ENCODE measurements around the gene GRK7.
"Not testable (repeated sequence)": the region's sequence is repeated elsewhere in the genome, so short reads cannot be mapped to it uniquely, and the experiment has no call there.

Gene GRK7

GRCh38 chr3:141738022-141738890, 25.0 kb upstream of the GRK7 start, which contains the start of gene RNF7:
Gene RNF7 (plus strand): TSS chr3:141738298. CDS start chr3:141738342, 44 bp downstream.
- peaks cover 5% of the 10 kb centered on the region for H3K27me3 Mint-ChIP-seq (ENCODE audit: low read depth)
- H3K9me3 Mint-ChIP-seq = no peaks in the 10 kb centered on the region
- peak within 1 kb of the TSS; percentile 99 for H3K27ac Mint-ChIP-seq
- peak within 1 kb of the TSS; percentile 99 for H3K4me3 Mint-ChIP-seq
- peaks cover 29% of the 10 kb centered on the region for H3K4me1 Mint-ChIP-seq (ENCODE audit: low read depth)
- peaks cover 8% of the 10 kb centered on the region for H3K36me3 Mint-ChIP-seq (ENCODE audit: low read depth)

GRCh38 chr3:141738891-141739363, 24.3 kb upstream of the GRK7 start:
- Mint-ChIP-seq H3K27ac (peak overlapping the region; percentile 99), H3K4me3 (peak overlapping the region; percentile 99), H3K36me3 (ENCODE audit: low read depth) (peaks cover 8% of the 10 kb centered on the region), H3K4me1 (ENCODE audit: low read depth) (peaks cover 31% of the 10 kb centered on the region), H3K9me3 (no peaks in the 10 kb centered on the region), H3K27me3 (ENCODE audit: low read depth) (peaks cover under 1% of the 10 kb centered on the region)

- no peaks in the 10 kb centered on the region for H3K27me3 Mint-ChIP-seq (ENCODE audit: low read depth)
- no peaks in the 10 kb centered on the region for H3K9me3 Mint-ChIP-seq
- H3K4me3 Mint-ChIP-seq = peak overlapping the region; percentile 99
- peak overlapping the region; percentile 99 for H3K27ac Mint-ChIP-seq
- peaks cover 15% of the 10 kb centered on the region for H3K36me3 Mint-ChIP-seq (ENCODE audit: low read depth)
- H3K4me1 Mint-ChIP-seq (ENCODE audit: low read depth) = peaks cover 33% of the 10 kb centered on the region
Measured at GRCh38 chr3:141739731-141740130, 23.5 kb upstream of the GRK7 start.

GRCh38 chr3:141740349-141740748, 22.9 kb upstream of the GRK7 start:
- Mint-ChIP-seq H3K27me3 (ENCODE audit: low read depth) (no peaks in the 10 kb centered on the region), H3K36me3 (ENCODE audit: low read depth) (peaks cover 19% of the 10 kb centered on the region), H3K4me1 (ENCODE audit: low read depth) (peaks cover 33% of the 10 kb centered on the region), H3K4me3 (no peak overlapping the region), H3K9me3 (no peaks in the 10 kb centered on the region), H3K27ac (no peak overlapping the region)

GRCh38 chr3:141743305-141743704, 19.9 kb upstream of the GRK7 start:
- no peak overlapping the region for H3K27ac Mint-ChIP-seq
- H3K36me3 Mint-ChIP-seq (ENCODE audit: low read depth) = peaks cover 29% of the 10 kb centered on the region
- no peaks in the 10 kb centered on the region for H3K27me3 Mint-ChIP-seq (ENCODE audit: low read depth)
- H3K4me1 Mint-ChIP-seq (ENCODE audit: low read depth) = peaks cover 30% of the 10 kb centered on the region
- no peaks in the 10 kb centered on the region for H3K9me3 Mint-ChIP-seq
- H3K4me3 Mint-ChIP-seq = no peak overlapping the region

GRCh38 chr3:141746962-141747361, 16.2 kb upstream of the GRK7 start:
- Mint-ChIP-seq H3K4me1 (ENCODE audit: low read depth) (peaks cover 10% of the 10 kb centered on the region), H3K27me3 (ENCODE audit: low read depth) (no peaks in the 10 kb centered on the region), H3K4me3 (no peak overlapping the region), H3K27ac (no peak overlapping the region), H3K9me3 (no peaks in the 10 kb centered on the region), H3K36me3 (ENCODE audit: low read depth) (peaks cover 27% of the 10 kb centered on the region)

DNA sequence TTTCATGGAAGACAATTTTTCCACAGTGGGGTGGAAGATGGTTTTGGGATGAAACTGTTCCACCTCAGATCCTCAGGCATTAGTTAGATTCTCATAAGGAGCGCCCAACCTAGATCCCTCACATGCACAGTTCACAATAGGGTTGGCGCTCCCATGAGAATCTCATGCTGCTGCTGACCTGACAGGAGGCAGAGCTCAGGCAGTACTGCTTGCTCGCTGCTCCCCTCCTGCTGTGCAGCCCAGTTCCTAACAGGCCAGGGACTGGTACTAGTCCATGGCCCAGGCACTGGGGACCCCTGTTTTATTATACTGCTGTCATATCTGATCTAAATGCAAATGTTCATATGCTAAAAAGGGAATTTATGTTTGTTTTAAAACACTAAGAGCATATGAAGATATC, 9.8 kb upstream of the GRK7 start:
- Mint-ChIP-seq H3K4me3 (no peak overlapping the region), H3K27ac (no peak overlapping the region), H3K9me3 (no peaks in the 10 kb centered on the region), H3K36me3 (ENCODE audit: low read depth) (peaks cover 3% of the 10 kb centered on the region), H3K4me1 (ENCODE audit: low read depth) (no peaks in the 10 kb centered on the region), H3K27me3 (ENCODE audit: low read depth) (no peaks in the 10 kb centered on the region)

DNA sequence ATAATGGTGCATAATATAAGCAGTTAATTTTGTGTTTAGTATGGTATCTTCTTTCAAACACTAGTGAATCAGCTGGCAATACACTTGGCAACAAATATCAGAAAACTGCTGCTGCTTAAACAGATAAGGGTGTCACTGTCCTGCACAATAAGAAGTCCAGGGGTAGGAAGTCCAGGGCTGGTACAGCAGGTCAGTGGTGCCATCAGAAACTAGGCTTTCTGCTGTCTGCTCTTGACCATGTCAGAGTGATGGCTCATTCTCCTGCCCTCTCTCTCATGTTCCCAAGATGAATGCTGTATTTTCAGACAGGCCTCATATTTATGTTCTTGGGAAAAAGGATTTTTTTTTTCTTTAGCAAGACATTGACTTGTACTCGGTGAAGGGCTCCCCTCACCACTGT, 9.2 kb upstream of the GRK7 start:
- peaks cover 3% of the 10 kb centered on the region for H3K36me3 Mint-ChIP-seq (ENCODE audit: low read depth)
- H3K4me3 Mint-ChIP-seq = no peak overlapping the region
- no peaks in the 10 kb centered on the region for H3K9me3 Mint-ChIP-seq
- H3K27me3 Mint-ChIP-seq (ENCODE audit: low read depth) = no peaks in the 10 kb centered on the region
- H3K4me1 Mint-ChIP-seq (ENCODE audit: low read depth) = no peaks in the 10 kb centered on the region
- H3K27ac Mint-ChIP-seq = no peak overlapping the region

DNA sequence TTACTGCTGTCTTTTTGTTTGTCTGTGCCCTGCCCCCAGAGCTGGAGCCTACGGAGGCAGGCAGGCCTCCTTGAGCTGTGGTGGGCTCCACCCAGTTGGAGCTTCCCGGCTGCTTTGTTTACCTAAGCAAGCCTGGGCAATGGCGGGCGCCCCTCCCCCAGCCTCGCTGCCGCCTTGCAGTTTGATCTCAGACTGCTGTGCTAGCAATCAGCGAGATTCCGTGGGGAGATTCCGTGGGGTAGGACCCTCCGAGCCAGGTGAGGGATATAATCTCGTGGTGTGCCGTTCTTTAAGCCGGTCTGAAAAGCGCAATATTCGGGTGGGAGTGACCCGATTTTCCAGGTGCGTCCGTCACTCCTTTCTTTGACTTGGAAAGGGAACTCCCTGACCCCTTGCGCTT, 656 bp upstream of the GRK7 start:
- not testable (repeated sequence) for H3K27ac Mint-ChIP-seq; H3K4me1 Mint-ChIP-seq (ENCODE audit: low read depth); H3K36me3 Mint-ChIP-seq (ENCODE audit: low read depth); H3K4me3 Mint-ChIP-seq; H3K27me3 Mint-ChIP-seq (ENCODE audit: low read depth); H3K9me3 Mint-ChIP-seq

DNA sequence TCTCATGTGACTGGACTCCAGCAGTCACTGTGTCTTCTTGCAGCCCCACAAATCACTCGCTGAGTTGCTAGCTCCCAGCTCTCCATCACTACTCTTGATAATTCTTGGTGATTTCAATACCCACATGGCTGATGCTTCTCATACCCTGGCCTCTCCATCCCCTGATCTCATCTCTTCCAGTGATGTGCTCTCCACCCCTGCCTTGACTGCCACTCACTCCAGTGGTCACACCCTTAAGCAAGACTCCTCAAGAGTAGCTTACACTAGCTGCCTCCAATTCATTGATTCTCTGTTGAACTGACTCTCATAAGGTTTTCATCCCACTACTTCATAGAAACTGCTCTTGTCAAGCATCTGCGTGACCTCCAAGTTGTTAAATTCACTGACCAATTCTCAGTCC, 837 bp downstream of the GRK7 start:
- H3K36me3 Mint-ChIP-seq (ENCODE audit: low read depth) = no peaks in the 10 kb centered on the region
- peaks cover 1% of the 10 kb centered on the region for H3K4me1 Mint-ChIP-seq (ENCODE audit: low read depth)
- no peaks in the 10 kb centered on the region for H3K9me3 Mint-ChIP-seq
- peaks cover 2% of the 10 kb centered on the region for H3K27me3 Mint-ChIP-seq (ENCODE audit: low read depth)
- no peak overlapping the region for H3K27ac Mint-ChIP-seq
- H3K4me3 Mint-ChIP-seq = no peak overlapping the region

DNA sequence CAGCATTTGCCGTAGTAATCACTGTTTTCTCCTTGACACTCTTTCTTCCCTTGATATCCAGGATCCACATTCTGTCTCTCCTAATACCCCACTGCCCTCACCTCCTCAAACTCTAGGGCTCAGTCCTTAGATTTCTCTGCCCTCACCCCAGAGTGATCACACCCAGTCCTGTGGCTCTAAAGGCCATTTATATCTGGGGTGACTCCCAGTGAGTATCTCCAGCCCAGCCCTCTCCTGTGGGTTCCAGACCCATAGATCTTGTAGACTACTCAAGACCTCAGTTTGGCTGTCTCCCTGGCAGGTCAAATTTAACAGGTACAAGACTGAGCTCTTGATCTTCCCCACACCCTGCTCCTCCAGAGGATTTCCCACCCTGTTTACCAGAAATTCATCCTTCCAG, 1.3 kb downstream of the GRK7 start:
- peaks cover 4% of the 10 kb centered on the region for H3K27me3 Mint-ChIP-seq (ENCODE audit: low read depth)
- H3K4me1 Mint-ChIP-seq (ENCODE audit: low read depth) = peaks cover 1% of the 10 kb centered on the region
- no peaks in the 10 kb centered on the region for H3K36me3 Mint-ChIP-seq (ENCODE audit: low read depth)
- H3K27ac Mint-ChIP-seq = no peak overlapping the region
- H3K4me3 Mint-ChIP-seq = no peak overlapping the region
- H3K9me3 Mint-ChIP-seq = no peaks in the 10 kb centered on the region

- Mint-ChIP-seq H3K4me1 (ENCODE audit: low read depth) (peaks cover 1% of the 10 kb centered on the region), H3K27me3 (ENCODE audit: low read depth) (peaks cover 4% of the 10 kb centered on the region), H3K9me3 (no peaks in the 10 kb centered on the region), H3K4me3 (no peak overlapping the region), H3K27ac (no peak overlapping the region), H3K36me3 (ENCODE audit: low read depth) (no peaks in the 10 kb centered on the region)
Measured at GRCh38 chr3:141764986-141765385, 1.8 kb downstream of the GRK7 start.

- Mint-ChIP-seq H3K4me3 (no peak overlapping the region), H3K36me3 (ENCODE audit: low read depth) (no peaks in the 10 kb centered on the region), H3K4me1 (ENCODE audit: low read depth) (peaks cover 1% of the 10 kb centered on the region), H3K27me3 (ENCODE audit: low read depth) (peaks cover 4% of the 10 kb centered on the region), H3K9me3 (no peaks in the 10 kb centered on the region), H3K27ac (no peak overlapping the region)
Measured at GRCh38 chr3:141767066-141767465, 3.9 kb downstream of the GRK7 start.

GRCh38 chr3:141769221-141769894, 6.2 kb downstream of the GRK7 start:
- peaks cover 1% of the 10 kb centered on the region for H3K4me1 Mint-ChIP-seq (ENCODE audit: low read depth)
- H3K9me3 Mint-ChIP-seq = no peaks in the 10 kb centered on the region
- no peaks in the 10 kb centered on the region for H3K36me3 Mint-ChIP-seq (ENCODE audit: low read depth)

DNA sequence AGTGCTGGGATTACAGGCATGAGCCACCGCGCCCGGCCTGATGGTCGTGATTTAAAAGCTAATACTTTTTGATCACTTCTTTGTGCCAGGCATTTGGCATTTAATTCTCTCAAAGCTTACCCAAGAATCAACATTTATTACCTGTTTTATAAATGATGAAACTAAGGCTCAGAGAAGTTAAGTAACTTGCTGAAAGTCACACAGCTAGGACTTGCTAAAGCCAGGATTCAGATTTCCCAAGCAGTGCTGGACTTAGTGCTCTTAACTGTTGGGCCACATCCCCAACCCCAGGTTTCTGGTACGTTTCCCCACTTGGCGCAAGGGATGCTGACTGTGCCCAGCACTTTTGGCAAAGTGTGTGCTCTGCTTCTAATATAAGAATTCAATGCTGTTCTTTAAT, 10.5 kb downstream of the GRK7 start:
- no peaks in the 10 kb centered on the region for H3K9me3 Mint-ChIP-seq
- H3K27me3 Mint-ChIP-seq (ENCODE audit: low read depth) = peaks cover 4% of the 10 kb centered on the region
- H3K4me1 Mint-ChIP-seq (ENCODE audit: low read depth) = no peaks in the 10 kb centered on the region
- H3K4me3 Mint-ChIP-seq = no peak overlapping the region
- H3K36me3 Mint-ChIP-seq (ENCODE audit: low read depth) = no peaks in the 10 kb centered on the region
- no peak overlapping the region for H3K27ac Mint-ChIP-seq

More at GRCh38 chr3:141769221-141769894, 6.2 kb downstream of the GRK7 start:
- Mint-ChIP-seq H3K27ac (no peak overlapping the region), H3K4me3 (no peak overlapping the region), H3K27me3 (ENCODE audit: low read depth) (peaks cover 4% of the 10 kb centered on the region)
